CD4-positive, alpha-beta T cell treated with Interleukin-12 subunit alpha and Interleukin-12 subunit beta, for 1 hour (primary cell): ENCODE measurements around the gene HEMGN.

Experiments used
- DNase-seq: peaks from one replicate; pipeline ENCODE4 v3.0.0-alpha.2; 2020

Gene HEMGN

DNA sequence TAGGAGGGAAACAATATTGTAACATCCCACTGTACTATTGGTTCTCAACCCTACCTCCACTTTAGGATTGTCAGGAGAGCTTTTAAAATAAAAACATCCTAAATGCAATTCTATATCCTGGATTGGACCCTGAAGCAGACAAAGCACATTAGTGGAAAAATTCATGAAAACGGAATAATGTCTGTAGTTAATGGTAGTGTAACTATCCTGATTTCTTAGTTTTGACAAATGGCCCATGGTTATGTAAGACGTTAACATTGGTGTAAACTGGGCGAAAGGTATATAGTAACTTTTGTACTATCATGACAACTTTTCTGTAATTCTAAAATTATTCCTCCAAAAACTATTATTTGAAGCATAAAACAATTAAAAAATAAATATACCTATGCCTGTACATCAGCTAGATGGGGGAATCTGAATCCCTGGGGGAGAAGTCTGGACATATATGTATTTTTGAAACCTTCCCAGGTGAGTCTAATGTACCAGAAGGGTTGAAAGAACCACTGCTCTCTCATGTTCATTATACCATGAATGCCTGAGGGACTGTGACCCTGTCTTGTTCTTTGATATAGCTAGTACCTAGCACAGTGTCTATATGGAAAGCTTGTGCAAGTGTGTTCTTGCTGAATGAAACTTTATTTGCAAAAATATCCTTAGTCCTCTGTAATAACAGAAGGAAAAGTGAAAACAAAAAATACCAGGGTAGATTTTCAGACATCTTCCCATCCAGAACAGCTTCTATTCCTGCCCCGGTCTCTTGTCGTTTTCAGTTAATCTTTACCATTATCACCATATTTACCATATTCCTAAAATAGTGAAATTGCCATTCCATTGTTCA lies 12.3 kb downstream of the HEMGN start:
- DNase-seq, result no peak

DNA sequence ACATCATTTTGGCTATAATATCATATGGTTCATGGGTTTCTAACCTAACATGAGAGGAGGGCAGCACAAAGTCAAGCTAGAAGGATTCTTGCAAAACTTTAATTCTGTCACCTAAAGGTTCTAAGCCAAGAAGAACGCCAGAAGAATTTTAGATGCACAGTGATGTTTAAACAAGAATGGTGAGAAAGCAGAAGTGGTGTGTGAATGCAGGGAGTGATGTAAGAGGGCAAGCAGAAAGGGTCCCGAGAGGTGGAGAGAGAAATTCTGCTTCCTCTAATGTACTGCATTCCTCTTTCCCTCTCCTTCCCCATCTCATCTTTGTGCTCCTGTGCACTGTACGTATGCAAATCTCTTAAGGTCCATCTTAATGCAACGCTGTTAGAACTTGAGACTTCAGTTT lies 13.6 kb downstream of the HEMGN start:
- no peak for DNase-seq

- peak; percentile 83 for DNase-seq
Observed at GRCh38 chr9:97923529-97924108, 14.4 kb downstream of the HEMGN start.

DNA sequence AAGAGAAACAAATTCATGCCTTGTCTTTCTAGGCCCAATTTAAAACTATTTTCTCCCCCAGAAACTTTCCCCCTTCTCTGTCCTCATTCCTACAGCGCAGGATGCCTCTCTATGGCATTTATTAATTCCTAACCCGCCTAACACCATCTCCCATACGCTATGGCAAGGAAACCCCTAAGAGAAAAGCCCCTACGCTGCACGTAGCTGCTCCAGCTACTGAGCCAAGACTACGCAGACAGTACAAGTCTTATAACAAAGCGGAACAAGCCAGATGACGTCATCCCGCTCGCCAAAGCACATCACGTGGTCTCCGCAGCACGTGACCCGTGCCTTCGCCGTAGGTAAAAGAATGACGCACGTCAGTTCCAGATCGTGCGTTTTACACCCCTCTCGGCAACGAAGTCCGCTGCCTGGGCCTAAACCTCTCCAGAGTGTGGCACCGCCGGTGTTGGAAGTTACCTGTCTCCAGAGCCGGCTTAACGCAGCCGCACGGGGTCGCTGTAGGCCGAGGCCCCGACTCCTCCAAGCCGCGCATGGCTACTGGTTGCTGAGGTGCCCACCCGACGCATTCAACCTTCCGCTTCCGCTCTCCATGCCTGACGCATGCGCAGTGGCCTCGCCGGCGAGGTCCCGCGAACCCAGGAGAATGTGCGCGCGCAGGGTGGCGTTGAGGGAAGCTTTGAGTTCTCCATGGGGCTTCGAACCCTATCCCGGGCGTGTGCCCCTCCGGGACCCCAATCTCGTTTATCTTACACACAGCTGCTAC lies 15.8 kb downstream of the HEMGN start, which contains the start of gene TRMO:
Gene TRMO (minus strand): TSS at position 542 of the 766 bp plus-strand sequence. CDS start 7 bp downstream, at position 535.
- DNase-seq, result peak; percentile 98

GRCh38 chr9:97919217-97919813 lies 18.7 kb downstream of the HEMGN start:
- no peak for DNase-seq

DNA sequence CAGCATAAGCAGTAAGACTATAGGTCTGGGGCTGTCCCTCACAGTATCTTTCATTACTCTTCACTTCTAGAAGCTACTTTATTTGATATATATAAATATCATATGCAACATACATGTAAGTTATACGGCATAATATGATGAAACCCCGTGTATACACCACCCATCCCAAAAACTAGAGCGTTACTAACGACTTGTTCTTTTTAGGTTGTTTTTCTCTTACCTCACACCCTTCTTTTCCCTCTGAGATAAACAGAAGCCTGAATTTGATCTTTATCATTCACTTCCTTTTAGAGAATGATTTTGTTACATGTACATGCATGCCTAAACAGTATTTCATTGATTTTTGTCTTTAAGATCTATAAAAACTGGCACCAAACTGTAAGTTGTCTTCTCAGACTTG lies 19.4 kb downstream of the HEMGN start:
- peak; percentile 51 for DNase-seq

DNA sequence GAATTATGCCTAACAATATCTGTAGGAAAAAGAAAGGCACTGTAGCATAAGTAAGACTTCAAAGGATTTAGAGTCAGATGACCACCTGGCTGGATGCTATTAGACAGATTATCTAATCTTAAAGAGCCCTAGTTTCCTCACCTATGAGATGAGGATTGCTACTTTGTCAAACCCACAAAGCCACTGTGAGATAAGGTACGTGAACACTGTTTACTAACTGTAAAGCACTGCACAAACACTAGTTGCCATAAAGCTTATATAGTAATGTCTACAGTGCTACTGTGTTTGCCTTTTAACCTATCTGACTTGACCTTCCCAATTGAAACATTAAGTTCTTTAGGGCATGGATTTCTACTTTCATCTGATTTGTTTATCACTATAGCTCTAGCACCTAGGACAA lies 26.0 kb downstream of the HEMGN start:
- DNase-seq, result no peak

GRCh38 chr9:97911528-97911927 lies 26.4 kb downstream of the HEMGN start:
- no peak for DNase-seq

- DNase-seq, result no peak
Observed at GRCh38 chr9:97910357-97910756, 27.6 kb downstream of the HEMGN start.

DNA sequence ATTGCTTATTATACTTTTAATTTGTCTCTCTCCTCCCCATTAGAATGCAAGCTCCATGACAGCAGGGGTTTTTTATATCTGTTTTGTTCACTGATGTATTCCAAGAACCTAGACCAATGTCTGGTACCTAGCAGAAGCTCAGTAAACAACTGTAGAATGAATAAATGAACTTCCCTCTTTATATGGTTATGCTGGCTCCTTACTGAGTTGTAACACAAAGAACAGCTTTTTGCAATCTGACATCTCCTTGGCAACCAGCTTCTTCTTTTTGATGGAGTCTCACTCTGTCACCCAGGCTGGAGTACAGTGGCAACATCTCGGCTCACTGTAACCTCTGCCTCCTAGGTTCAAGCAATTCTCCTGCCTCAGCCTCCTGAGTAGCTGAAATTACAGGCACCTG lies 29.3 kb downstream of the HEMGN start:
- DNase-seq, result no peak

DNA sequence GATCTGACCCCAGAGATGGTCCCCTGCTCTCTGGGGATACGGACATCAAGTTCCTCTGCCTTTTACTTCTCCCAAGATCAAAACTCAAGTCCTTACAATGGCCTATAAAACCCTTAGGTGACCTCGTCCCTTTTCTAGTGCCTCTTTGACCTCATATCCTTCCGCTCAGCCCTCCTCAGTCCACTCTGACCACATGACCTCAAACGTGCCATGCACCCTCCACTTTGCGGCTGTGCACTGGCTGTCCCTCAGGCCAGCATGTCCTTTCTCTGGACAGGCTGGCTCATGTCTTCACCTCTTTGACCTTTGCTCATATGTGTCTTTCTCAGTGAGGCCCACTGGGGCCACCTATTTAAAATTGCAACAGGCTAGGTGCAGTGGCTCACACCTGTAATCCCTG lies 30.3 kb downstream of the HEMGN start:
- no peak for DNase-seq

- peak; percentile 37 for DNase-seq
Observed at GRCh38 chr9:97907046-97907445, 30.9 kb downstream of the HEMGN start.

- DNase-seq, result peak; percentile 61
Observed at GRCh38 chr9:97906236-97906831, 31.6 kb downstream of the HEMGN start.

DNA sequence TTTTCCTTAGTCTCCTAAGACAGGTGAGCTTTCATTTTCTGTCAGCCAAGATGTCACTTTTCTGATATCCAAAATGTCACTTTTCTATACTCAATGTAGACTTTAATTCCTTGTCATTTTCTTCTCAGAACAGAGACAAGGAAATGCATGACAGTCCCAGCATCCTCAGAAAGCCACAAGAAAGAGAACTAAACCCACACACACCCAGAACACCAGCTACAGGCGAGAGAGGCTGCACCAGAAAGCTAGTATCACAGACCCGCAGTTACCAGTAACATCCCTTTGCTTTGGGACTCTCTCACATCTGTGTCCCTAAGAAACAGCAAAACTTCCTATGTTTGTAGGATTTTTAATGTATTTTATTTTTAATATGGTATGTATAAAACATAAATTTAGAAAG lies 32.7 kb downstream of the HEMGN start:
- peak; percentile 78 for DNase-seq

DNA sequence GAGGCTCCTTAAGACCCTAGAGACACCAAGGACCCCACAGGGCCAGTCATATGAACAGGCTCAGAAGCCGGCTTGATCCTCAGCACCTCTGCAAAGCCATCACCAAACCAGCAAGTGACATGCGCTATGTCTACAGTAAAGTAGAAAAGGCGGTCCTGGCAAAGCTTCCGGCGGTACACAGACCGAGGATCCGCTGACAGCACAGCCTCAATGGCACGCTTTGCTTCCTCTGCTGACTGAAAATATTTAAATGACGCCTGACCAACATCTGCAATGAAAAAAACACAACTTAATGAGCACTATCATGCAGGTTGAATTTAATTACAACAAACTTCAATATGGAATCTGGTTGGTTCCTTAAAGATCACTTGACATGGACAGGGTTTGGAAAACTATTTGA lies 33.2 kb downstream of the HEMGN start:
- DNase-seq, result peak; percentile 61

- DNase-seq, result no peak
Observed at GRCh38 chr9:97903177-97903576, 34.8 kb downstream of the HEMGN start.

DNA sequence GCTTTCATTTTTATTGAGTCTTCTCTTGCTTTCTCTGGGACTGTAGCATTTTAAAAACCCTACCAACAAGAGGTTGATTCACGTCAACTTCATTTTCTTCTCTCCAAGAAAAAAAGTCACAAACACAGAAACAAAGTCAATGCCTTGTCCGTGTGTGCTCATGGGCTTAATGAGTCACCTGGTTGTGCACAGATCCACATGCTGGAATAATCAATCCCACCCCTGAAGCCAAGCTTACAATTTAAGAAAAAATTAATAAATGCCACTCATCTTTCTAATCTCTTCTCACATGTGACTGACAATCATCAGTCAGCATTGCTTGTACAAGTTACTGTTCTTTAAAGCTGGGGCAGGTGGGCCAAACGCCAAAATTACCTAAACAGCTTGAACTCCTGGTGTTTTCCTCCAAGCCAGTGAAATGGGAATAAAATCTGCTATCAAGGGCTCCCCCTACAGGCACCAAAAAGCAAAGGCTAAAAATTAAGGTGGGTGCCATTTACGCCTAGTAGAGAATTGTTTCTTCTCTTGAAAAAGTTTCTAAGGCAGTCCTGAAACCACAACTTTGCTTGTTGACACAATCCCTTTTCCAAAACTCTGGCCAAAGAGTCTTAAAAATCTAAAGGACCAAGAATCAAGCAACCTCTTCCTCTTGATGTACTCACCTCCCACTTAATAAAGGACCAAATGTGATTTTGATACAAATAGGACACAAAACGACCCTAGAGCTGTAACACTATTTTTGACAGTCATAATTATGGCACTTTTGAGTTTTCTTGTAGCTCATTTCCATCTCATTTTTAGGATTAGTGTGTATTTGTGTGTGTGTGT lies 37.0 kb downstream of the HEMGN start:
- peak; percentile 66 for DNase-seq

- DNase-seq, result no peak
Observed at GRCh38 chr9:97900103-97900737, 37.8 kb downstream of the HEMGN start.

- DNase-seq, result no peak
Observed at GRCh38 chr9:97895695-97896332, 42.2 kb downstream of the HEMGN start.

DNA sequence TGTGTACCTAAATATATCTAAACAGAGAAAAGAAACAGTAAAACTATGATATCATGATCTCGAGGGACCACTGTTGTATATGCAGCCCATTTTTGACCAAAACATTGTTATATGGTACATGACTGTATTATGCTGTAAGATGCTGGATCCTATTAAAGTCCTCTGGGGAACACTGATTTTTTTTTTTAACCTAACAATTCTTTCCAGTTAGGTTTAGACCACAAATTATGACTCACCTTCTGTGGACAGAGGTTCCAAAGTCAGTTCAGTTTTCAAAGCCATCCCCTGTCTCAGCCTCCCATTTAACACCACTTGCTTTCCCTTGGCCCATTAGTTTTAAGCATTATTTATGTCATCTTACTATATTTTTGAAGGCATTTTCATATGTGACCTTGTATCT lies 42.8 kb downstream of the HEMGN start:
- no peak for DNase-seq

- DNase-seq, result no peak
Observed at GRCh38 chr9:97892421-97892820, 45.6 kb downstream of the HEMGN start.
